ENCODE measurements around the gene TBX4.

GRCh38 chr17:61442136-61442775 is 10.0 kb upstream of the TBX4 start:
- TF ChIP-seq EZH2phosphoT487 (IDR thresholded peaks at IDR 0.05; ENCODE audit: insufficient read depth, low read depth) (no peak), EZH2 (IDR thresholded peaks at IDR 0.05; ENCODE audit: insufficient read depth, poor library complexity, severe bottlenecking) (no peak)
